ENCODE measurements around the gene PRKG1.

- TF ChIP-seq CTCF (IDR thresholded peaks at IDR 0.05) (no peak), ZNF416 (CRISPR knock-in tag; IDR thresholded peaks at IDR 0.05) (no peak)
These were observed 718.4 kb downstream of the PRKG1 start for GRCh38 chr10:51792678-51793077.

All from WTC11 (cell line).